Heart left ventricle (tissue), 13 donors: Measurements from ENCODE around the gene SPAG4.

Experiments
- CTCF ChIP-seq, 12 donors: fragments of 200-600 bp; sonication (generic) in 4 of 12; IDR thresholded peaks; one replicate each; pipeline versions ENCODE4 v1.5.0 to v1.8.0; 2018 to 2022; ENCODE audit warnings: antibody characterized with exemption in 12 of 12, mild to moderate bottlenecking in 5 of 12
- POLR2A ChIP-seq, 2 donors: fragments of 450-650 bp; IDR thresholded peaks; one replicate each; pipeline ENCODE4 v1.6.1; 2017; ENCODE audit warnings: antibody characterized with exemption in 2 of 2, mild to moderate bottlenecking in 2 of 2, moderate library complexity in 2 of 2
- donor health status: ischemic (EF 13 %, LVEDD 7.1; RV severe dilation, severe dysfunction).
- donor health status: DM: no; HTN: yes; CAD: no.
- donor health status: DM: no; HTN: no; CAD: no.
- donor health status: ischemic (EF 25% LVEDD 6.9; RV normal size, moderate dysfunction).
- donor health status: ischemic (EF 25% LVEDD 5.7; RV mildly dilated, moderate dysfunction).
- donor health status: ischemic (EF 35%, LVEDD 5.7; RV mildly dilated, moderate dysfunction).
- donor health status: nonischemic (EF 11% LVEDD 7.7; RV severe dilation, severe dysfunction).
- donor health status: DM: yes; HTN: yes; CAD: no.
- donor health status: PGD.
- donor health status: ischemic (EF 29% LVEDD 5.4; RV normal size, mild dysfunction).
- donor health status: nonischemic (EF 23%, LVEDD 6.1; RV moderate dilation, normal function).

GRCh38 chr20:35619196-35620095 lies 3.8 kb downstream of the SPAG4 start:
- TF ChIP-seq CTCF (IDR thresholded peaks at IDR 0.05) (peak in 11 of 12 donors; percentile 4 to 36 (median 18)), POLR2A (IDR thresholded peaks at IDR 0.05) (no peak)
